Measurements from ENCODE around the gene TMEM218.

TMEM218 gene

DNA sequence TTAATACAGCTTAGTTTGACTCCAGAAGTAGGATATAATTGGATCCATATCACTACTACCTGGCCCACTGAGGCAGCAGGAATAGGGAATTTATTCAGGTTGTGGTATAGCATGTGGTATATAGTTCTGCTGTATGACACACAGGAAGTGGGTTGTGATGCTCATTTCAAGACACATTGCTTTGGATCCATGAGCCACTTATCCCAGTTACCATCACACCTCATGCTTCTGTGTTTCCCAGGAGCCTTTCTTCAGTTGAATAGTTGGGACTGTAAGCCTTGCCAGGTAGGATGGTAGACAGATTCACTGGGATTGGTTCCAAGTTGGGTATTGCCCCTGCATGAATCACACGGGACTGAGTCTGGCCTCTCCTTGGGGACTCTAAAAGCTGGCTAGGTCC is 58.3 kb downstream of the TMEM218 start:
- TF ChIP-seq BACH2 (CRISPR knock-in tag; IDR thresholded peaks at IDR 0.05; ENCODE audit: borderline replicate concordance): no peak
- ATAC-seq: no peak

DNA sequence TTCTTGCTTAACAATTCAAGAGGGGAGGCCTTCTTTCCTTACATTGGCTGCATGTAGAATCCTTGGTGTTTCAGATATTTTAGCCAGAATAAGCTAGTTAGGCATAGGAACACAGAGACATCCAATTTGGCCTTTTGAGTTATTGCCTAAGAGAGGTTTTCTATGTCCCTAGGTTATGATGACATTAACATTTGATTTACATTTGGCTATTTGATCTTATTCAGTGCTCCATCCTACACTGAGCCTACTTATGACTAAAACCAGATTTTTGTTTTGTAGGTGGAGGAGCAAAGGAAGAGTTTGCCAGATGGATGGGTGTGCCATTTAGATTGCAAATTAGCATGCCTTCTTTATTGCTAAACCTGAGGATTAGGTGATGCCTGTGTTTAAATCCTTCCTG is 59.4 kb downstream of the TMEM218 start:
- TF ChIP-seq ZC3H10 (CRISPR knock-in tag; IDR thresholded peaks at IDR 0.05) (no peak), GLIS3 (CRISPR knock-in tag; IDR thresholded peaks at IDR 0.05) (no peak), BACH2 (CRISPR knock-in tag; IDR thresholded peaks at IDR 0.05; ENCODE audit: borderline replicate concordance) (no peak), TCF4 (CRISPR knock-in tag; IDR thresholded peaks at IDR 0.05; ENCODE audit: borderline replicate concordance) (no peak), ISL1 (CRISPR knock-in tag; IDR thresholded peaks at IDR 0.05) (no peak), ZNF70 (CRISPR knock-in tag; IDR thresholded peaks at IDR 0.05) (no peak), TSHZ2 (CRISPR knock-in tag; IDR thresholded peaks at IDR 0.05) (no peak), ESRRG (CRISPR knock-in tag; IDR thresholded peaks at IDR 0.05) (no peak), CREB5 (CRISPR knock-in tag; IDR thresholded peaks at IDR 0.05; ENCODE audit: low read depth) (no peak)
- TF ChIP-seq, protein P1, sequence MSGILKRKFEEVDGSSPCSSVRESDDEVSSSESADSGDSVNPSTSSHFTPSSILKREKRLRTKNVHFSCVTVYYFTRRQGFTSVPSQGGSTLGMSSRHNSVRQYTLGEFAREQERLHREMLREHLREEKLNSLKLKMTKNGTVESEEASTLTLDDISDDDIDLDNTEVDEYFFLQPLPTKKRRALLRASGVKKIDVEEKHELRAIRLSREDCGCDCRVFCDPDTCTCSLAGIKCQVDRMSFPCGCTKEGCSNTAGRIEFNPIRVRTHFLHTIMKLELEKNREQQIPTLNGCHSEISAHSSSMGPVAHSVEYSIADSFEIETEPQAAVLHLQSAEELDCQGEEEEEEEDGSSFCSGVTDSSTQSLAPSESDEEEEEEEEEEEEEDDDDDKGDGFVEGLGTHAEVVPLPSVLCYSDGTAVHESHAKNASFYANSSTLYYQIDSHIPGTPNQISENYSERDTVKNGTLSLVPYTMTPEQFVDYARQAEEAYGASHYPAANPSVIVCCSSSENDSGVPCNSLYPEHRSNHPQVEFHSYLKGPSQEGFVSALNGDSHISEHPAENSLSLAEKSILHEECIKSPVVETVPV (CRISPR knock-in tag; IDR thresholded peaks at IDR 0.05): no peak
- ATAC-seq: no peak

DNA sequence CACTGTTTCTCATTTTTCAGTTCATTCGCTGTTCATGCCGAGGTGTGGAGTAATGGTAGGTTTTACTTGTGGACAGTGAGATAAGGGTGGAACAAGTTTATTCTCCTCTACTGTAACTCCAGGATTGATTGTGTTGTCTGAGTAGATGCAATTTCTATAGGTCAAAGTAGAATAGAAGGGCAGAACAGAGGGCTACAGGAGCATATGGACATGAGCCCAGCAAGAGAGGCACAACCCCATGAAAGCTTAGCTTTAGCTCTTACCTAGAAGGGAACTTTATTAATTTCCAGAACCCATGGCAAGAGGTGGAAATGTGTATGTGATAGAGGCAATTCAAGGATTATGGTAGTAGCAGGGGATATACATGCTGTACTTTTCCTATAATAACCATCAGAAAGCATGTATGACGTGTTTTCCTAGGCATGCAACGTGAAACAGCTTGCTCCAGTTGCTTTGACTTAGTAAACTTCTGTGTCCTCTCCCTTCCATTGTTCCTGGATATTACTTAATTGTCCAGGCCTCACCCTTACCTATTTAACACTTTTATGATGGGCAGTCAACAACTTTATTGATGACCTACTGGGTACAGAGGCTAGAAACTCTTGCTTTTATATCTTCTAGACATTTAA is 62.1 kb downstream of the TMEM218 start:
- no peak for TF ChIP-seq PPARA (CRISPR knock-in tag; IDR thresholded peaks at IDR 0.05; ENCODE audit: borderline replicate concordance)
- TF ChIP-seq, protein P2, sequence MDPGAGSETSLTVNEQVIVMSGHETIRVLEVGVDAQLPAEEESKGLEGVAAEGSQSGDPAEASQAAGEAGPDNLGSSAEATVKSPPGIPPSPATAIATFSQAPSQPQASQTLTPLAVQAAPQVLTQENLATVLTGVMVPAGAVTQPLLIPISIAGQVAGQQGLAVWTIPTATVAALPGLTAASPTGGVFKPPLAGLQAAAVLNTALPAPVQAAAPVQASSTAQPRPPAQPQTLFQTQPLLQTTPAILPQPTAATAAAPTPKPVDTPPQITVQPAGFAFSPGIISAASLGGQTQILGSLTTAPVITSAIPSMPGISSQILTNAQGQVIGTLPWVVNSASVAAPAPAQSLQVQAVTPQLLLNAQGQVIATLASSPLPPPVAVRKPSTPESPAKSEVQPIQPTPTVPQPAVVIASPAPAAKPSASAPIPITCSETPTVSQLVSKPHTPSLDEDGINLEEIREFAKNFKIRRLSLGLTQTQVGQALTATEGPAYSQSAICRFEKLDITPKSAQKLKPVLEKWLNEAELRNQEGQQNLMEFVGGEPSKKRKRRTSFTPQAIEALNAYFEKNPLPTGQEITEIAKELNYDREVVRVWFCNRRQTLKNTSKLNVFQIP (CRISPR knock-in tag; IDR thresholded peaks at IDR 0.05; ENCODE audit: borderline replicate concordance, low read depth): no peak
- ATAC-seq: no peak

Measured in SK-N-SH treated with all-trans-retinoic acid at 6 μM for 48 hours (cell line).